A549 (cell line): ENCODE measurements around the gene SVIL. TPM values are rescaled to one million over a fixed set of nuclear protein-coding genes. Genes with fewer than 3 reads are reported as not detected.

Source experiments
- ATAC-seq, 2 experiments: fragments of 200-7000 bp in 1 of 2; fragments of >200 bp in 1 of 2; cut with Nextera tagmentation in 1 of 2; cut with Tn5 transposase in 1 of 2; 3 replicates each; pipeline versions ENCODE4 v1.8.0 to v1.9.1; 2018 to 2020; ENCODE audit warnings: mild to moderate bottlenecking in 1 of 2, moderate library complexity in 1 of 2
- CTCF ChIA-PET: fragments of 300-600 bp; sonication (Branson Sonifier 250); formaldehyde crosslinking; extraction: SDS; loops from one replicate; lab custom pipeline; 2021; ENCODE audit warnings: antibody characterized with exemption, inconsistent platforms; lab: Yijun Ruan, JAX
- POLR2A ChIA-PET: fragments of 350-600 bp; formaldehyde crosslinking; extraction: SDS; loops from one replicate; lab custom pipeline; 2021; ENCODE audit warnings: antibody characterized with exemption, inconsistent platforms; lab: Yijun Ruan, JAX
- DNase-seq, 2 experiments: peaks; one replicate each; pipeline versions ENCODE4 v3.0.0 to v3.0.0-alpha.2; 2011 to 2016; ENCODE audit warnings: low read depth in 1 of 2, low spot score in 1 of 2
- FAIRE-seq: peaks from 2 replicates; lab custom pipeline; 2011; peaks lifted over from hg19 to GRCh38; lab: Jason Lieb, UNC
- H3K27ac ChIP-seq, 2 experiments: fragments of >200 bp; sonication (Bioruptor Twin); formaldehyde crosslinking; 3 replicates each; pipeline ENCODE4 v1.5.1; 2016 to 2017
- H3K4me1 ChIP-seq: fragments of >200 bp; sonication (Bioruptor Twin); formaldehyde crosslinking; 3 replicates; pipeline ENCODE4 v1.6.1; 2016
- H3K4me2 ChIP-seq: fragments of >200 bp; sonication (Bioruptor Twin); formaldehyde crosslinking; 3 replicates; pipeline ENCODE4 v1.6.1; 2016
- H3K4me3 ChIP-seq: fragments of >200 bp; sonication (Bioruptor Twin); formaldehyde crosslinking; 3 replicates; pipeline ENCODE4 v1.5.1; 2016
- H3K9me3 ChIP-seq: fragments of >200 bp; sonication (Bioruptor Twin); formaldehyde crosslinking; 3 replicates; pipeline ENCODE4 v1.6.1; 2016
- BCL3 ChIP-seq: fragments of >200 bp; sonication (Bioruptor Twin); formaldehyde crosslinking; IDR thresholded peaks from 3 replicates; pipeline ENCODE4 v1.6.1; 2016
- BHLHE40 ChIP-seq: IDR thresholded peaks from 2 replicates; pipeline ENCODE4 v1.6.1; 2012; ENCODE audit warnings: low read depth, low read length, inconsistent platforms
- CHD2 ChIP-seq: fragments of 150-350 bp; IDR thresholded peaks from 2 replicates; pipeline ENCODE4 v1.6.1; 2014; ENCODE audit warnings: low read length; ENCODE audit not compliant: partially characterized antibody
- CTCF ChIP-seq: fragments of >200 bp; sonication (Bioruptor Twin); formaldehyde crosslinking; IDR thresholded peaks from 3 replicates; pipeline ENCODE4 v1.5.1; 2016
- FOSB ChIP-seq: fragments of 250-450 bp; sonication (Bioruptor Pico); IDR thresholded peaks from 2 replicates; pipeline ENCODE4 v1.5.0; 2020; ENCODE audit warnings: mild to moderate bottlenecking, moderate library complexity
- FOSL2 ChIP-seq, 2 experiments: fragments of 450-650 bp in 1 of 2; fragments of >200 bp in 1 of 2; sonication (Bioruptor Twin) in 1 of 2; formaldehyde crosslinking; IDR thresholded peaks; 2 replicates each; pipeline versions ENCODE4 v1.5.0 to v1.6.1; 2016 to 2020; ENCODE audit warnings: mild to moderate bottlenecking in 1 of 2, moderate library complexity in 1 of 2
- FOXS1 ChIP-seq: fragments of 250-450 bp; sonication (Bioruptor Pico); IDR thresholded peaks from 2 replicates; pipeline ENCODE4 v1.5.0; 2020; ENCODE audit warnings: mild to moderate bottlenecking, moderate library complexity
- HES2 ChIP-seq: fragments of >200 bp; sonication (Bioruptor Twin); formaldehyde crosslinking; IDR thresholded peaks from 2 replicates; pipeline ENCODE4 v1.6.1; 2016
- HOXA7 ChIP-seq: fragments of 250-450 bp; sonication (Bioruptor Pico); IDR thresholded peaks from 2 replicates; pipeline ENCODE4 v1.5.0; 2020; ENCODE audit warnings: mild to moderate bottlenecking, moderate library complexity
- HOXB13 ChIP-seq: fragments of 250-450 bp; sonication (Bioruptor Pico); IDR thresholded peaks from 2 replicates; pipeline ENCODE4 v1.5.0; 2020; ENCODE audit warnings: low read depth, mild to moderate bottlenecking, moderate library complexity
- KDM1A ChIP-seq: fragments of 200-600 bp; sonication (generic); IDR thresholded peaks from 2 replicates; pipeline ENCODE4 v1.6.1; 2016; ENCODE audit warnings: low read depth, mild to moderate bottlenecking
- MAFK ChIP-seq: fragments of 450-650 bp; IDR thresholded peaks from 2 replicates; pipeline ENCODE4 v1.6.1; 2014; ENCODE audit not compliant: partially characterized antibody
- MAX ChIP-seq: IDR thresholded peaks from 2 replicates; pipeline ENCODE4 v1.6.1; 2012
- MYC ChIP-seq: IDR thresholded peaks from 2 replicates; pipeline ENCODE4 v1.6.1; 2012; ENCODE audit warnings: mild to moderate bottlenecking, inconsistent platforms, low read length, improper control_type of control experiment, borderline replicate concordance
- NFE2L2 ChIP-seq: fragments of 150-350 bp; conservative IDR thresholded peaks from 2 replicates; pipeline ENCODE4 v1.6.1; 2014; ENCODE audit warnings: low read length
- PBX3 ChIP-seq: IDR thresholded peaks from 2 replicates; pipeline ENCODE4 v1.6.1; 2012
- PHF8 ChIP-seq: fragments of 200-600 bp; sonication (generic); IDR thresholded peaks from 2 replicates; pipeline ENCODE4 v1.6.1; 2016; ENCODE audit warnings: low read depth, mild to moderate bottlenecking, antibody characterized with exemption, moderate library complexity, borderline replicate concordance
- POLR2A ChIP-seq: IDR thresholded peaks from 2 replicates; pipeline ENCODE4 v1.6.1; 2012; ENCODE audit warnings: mild to moderate bottlenecking, low read length
- POLR2AphosphoS2 ChIP-seq: conservative IDR thresholded peaks from 2 replicates; pipeline ENCODE4 v1.6.1; 2012; ENCODE audit warnings: low read length, improper control_type of control experiment, inconsistent platforms
- RAD21 ChIP-seq, 2 experiments: fragments of >200 bp in 1 of 2; sonication (Bioruptor Twin) in 1 of 2; formaldehyde crosslinking in 1 of 2; IDR thresholded peaks in 1 of 2; conservative IDR thresholded peaks in 1 of 2; 2 replicates in 1 of 2; 3 replicates in 1 of 2; pipeline ENCODE4 v1.6.1; 2012 to 2018; ENCODE audit warnings: inconsistent platforms in 1 of 2
- RCOR1 ChIP-seq: fragments of 150-350 bp; IDR thresholded peaks from 2 replicates; pipeline ENCODE4 v1.6.1; 2014; ENCODE audit warnings: antibody characterized with exemption, low read length, low read depth
- RNF2 ChIP-seq: fragments of 200-600 bp; sonication (generic); IDR thresholded peaks from 2 replicates; pipeline ENCODE4 v1.6.1; 2016; ENCODE audit warnings: low read depth, mild to moderate bottlenecking, antibody characterized with exemption, moderate library complexity, borderline replicate concordance
- SMC3 ChIP-seq: fragments of >200 bp; sonication (Bioruptor Twin); formaldehyde crosslinking; IDR thresholded peaks from 3 replicates; pipeline ENCODE4 v1.6.1; 2018; ENCODE audit warnings: inconsistent platforms
- TFCP2L1 ChIP-seq: fragments of 250-450 bp; sonication (Bioruptor Pico); IDR thresholded peaks from 2 replicates; pipeline ENCODE4 v1.5.0; 2021; ENCODE audit warnings: mild to moderate bottlenecking
- ZC3H11A ChIP-seq: fragments of 450-650 bp; IDR thresholded peaks from 2 replicates; pipeline ENCODE4 v1.6.1; 2014; ENCODE audit warnings: antibody characterized with exemption, mild to moderate bottlenecking
- ZNF302 ChIP-seq: fragments of 250-450 bp; sonication (Bioruptor Pico); IDR thresholded peaks from 2 replicates; pipeline ENCODE4 v1.9.0; 2021; ENCODE audit warnings: inconsistent platforms, mild to moderate bottlenecking, moderate library complexity
- WGBS: methylation state at CpG from one replicate; pipeline ENCODE4 v1.1.6; 2017; ENCODE audit errors: missing lambda C conversion rate; 5-methylcytosine and 5-hydroxymethylcytosine counted together
- polyA plus RNA-seq, 4 experiments: library from polyadenylated mRNA; depleted of rRNA in 3 of 4; stranded (reverse); fragments of >200 nt; fragmentation: RNase III in 1 of 4; extraction: RNeasy Plus Mini Kit Qiagen cat#74134 plus additional on column Dnase treatment in 1 of 4; gene quantifications; 2 replicates in 3 of 4; 3 replicates in 1 of 4; pipeline ENCODE4 v1.2.3, GENCODE V29; 2011 to 2017

SVIL gene
- polyA plus RNA-seq, 2 of the 4 experiments (the other 2 are of a cell fraction), result 12.0 to 20.4 TPM

- TF ChIP-seq HOXA7 (CRISPR knock-in tag) (no peak), FOXS1 (CRISPR knock-in tag) (no peak), SMC3 (no peak), BHLHE40 (no peak), HES2 (no peak), RCOR1 (no peak), NFE2L2 (no peak), CHD2 (no peak), PBX3 (no peak), CTCF (no peak), POLR2A (no peak), FOSB (no peak), MAFK (no peak), PHF8 (no peak)
- TF ChIP-seq, all 56 proteins: peak for 0
- peak overlapping the region; percentile 46 for H3K4me2 ChIP-seq
- FAIRE-seq (no peak), DNase-seq (no peak), ATAC-seq (0 out of 6 replicates have a peak, but pooled peaks of 1 of the 2 experiments have one; percentile 24)
- ChIA-PET CTCF (interaction anchor here (0.7 to 2.8 kb wide), 6 partner anchors 14 to 443 kb away, joined by 3 to 12 read pairs (median 3); no protein-coding TSS in a partner anchor), POLR2A (no interaction called here)
- 72% methylated on average over 8 of the region's 8 CpGs for WGBS
- H3K4me1 ChIP-seq, result peaks cover 18% of the 10 kb centered on the region
- H3K9me3 ChIP-seq, result no peaks in the 10 kb centered on the region
- H3K4me3 ChIP-seq, result no peak overlapping the region
- no peak overlapping the region for H3K27ac ChIP-seq
Measured at GRCh38 chr10:29555746-29556481, 78.9 kb downstream of the SVIL start.

- POLR2A ChIA-PET, result no interaction called here
- H3K9me3 ChIP-seq, result no peaks in the 10 kb centered on the region
- H3K4me3 ChIP-seq, result no peak overlapping the region
- DNase-seq, result no peak
- 89% methylated on average over 6 of the region's 6 CpGs for WGBS
- no peak overlapping the region for H3K27ac ChIP-seq
- CTCF ChIA-PET, result interaction anchor here (0.7 to 2.8 kb wide), 6 partner anchors 14 to 443 kb away, joined by 3 to 12 read pairs (median 3); no protein-coding TSS in a partner anchor
- H3K4me2 ChIP-seq, result peak overlapping the region; percentile 46; the same call in 2 of the 3 replicates
- FAIRE-seq, result no peak
- peaks cover 18% of the 10 kb centered on the region for H3K4me1 ChIP-seq
- no peak for ATAC-seq
- TF ChIP-seq HOXB13 (no peak), ZNF302 (no peak), PBX3 (no peak), POLR2AphosphoS2 (no peak), MAX (no peak), FOSL2 (IDR thresholded peaks at IDR 0.05) (no peak), FOSL2 (CRISPR knock-in tag; IDR thresholded peaks at IDR 0.05) (no peak), KDM1A (no peak), CHD2 (no peak), CTCF (no peak), BCL3 (no peak), RNF2 (no peak), RAD21 (conservative IDR thresholded peaks at IDR 0.05 in 1 of 2, IDR thresholded peaks at IDR 0.05 in 1 of 2) (no peak), ZC3H11A (no peak), TFCP2L1 (CRISPR knock-in tag) (no peak), MYC (no peak)
Measured at GRCh38 chr10:29555091-29555745, 79.6 kb downstream of the SVIL start.
